ENCODE results near the gene KLK1.

Gene KLK1

GRCh38 chr19:50793558-50794065 is 30.0 kb downstream of the KLK1 start:
- DNase-seq (ENCODE audit: extremely low read depth, insufficient read length) = peak; percentile 46
- TF ChIP-seq, protein P1, sequence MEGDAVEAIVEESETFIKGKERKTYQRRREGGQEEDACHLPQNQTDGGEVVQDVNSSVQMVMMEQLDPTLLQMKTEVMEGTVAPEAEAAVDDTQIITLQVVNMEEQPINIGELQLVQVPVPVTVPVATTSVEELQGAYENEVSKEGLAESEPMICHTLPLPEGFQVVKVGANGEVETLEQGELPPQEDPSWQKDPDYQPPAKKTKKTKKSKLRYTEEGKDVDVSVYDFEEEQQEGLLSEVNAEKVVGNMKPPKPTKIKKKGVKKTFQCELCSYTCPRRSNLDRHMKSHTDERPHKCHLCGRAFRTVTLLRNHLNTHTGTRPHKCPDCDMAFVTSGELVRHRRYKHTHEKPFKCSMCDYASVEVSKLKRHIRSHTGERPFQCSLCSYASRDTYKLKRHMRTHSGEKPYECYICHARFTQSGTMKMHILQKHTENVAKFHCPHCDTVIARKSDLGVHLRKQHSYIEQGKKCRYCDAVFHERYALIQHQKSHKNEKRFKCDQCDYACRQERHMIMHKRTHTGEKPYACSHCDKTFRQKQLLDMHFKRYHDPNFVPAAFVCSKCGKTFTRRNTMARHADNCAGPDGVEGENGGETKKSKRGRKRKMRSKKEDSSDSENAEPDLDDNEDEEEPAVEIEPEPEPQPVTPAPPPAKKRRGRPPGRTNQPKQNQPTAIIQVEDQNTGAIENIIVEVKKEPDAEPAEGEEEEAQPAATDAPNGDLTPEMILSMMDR (IDR thresholded peaks at IDR 0.05; ENCODE audit: insufficient read depth, low read length, poor library complexity, severe bottlenecking) = no peak
- H3K4me3 ChIP-seq (replicated peaks; ENCODE audit: low read depth, low read length) = no peak overlapping the region
- H3K36me3 ChIP-seq (ENCODE audit: control insufficient read depth, insufficient read depth, low read length) = peaks cover 21% of the 10 kb centered on the region
- no peaks in the 10 kb centered on the region for H3K27me3 ChIP-seq (replicated peaks; ENCODE audit: control insufficient read depth, insufficient read depth, low read length)

GRCh38 chr19:50792272-50793250 is 31.0 kb downstream of the KLK1 start:
- H3K36me3 ChIP-seq (ENCODE audit: control insufficient read depth, insufficient read depth, low read length) = peaks cover 10% of the 10 kb centered on the region
- no peak for DNase-seq (ENCODE audit: extremely low read depth, insufficient read length)
- TF ChIP-seq, protein P1 (IDR thresholded peaks at IDR 0.05; ENCODE audit: insufficient read depth, low read length, poor library complexity, severe bottlenecking) = no peak
- H3K27me3 ChIP-seq (replicated peaks; ENCODE audit: control insufficient read depth, insufficient read depth, low read length) = no peaks in the 10 kb centered on the region
- H3K4me3 ChIP-seq (replicated peaks; ENCODE audit: low read depth, low read length) = no peak overlapping the region

- Histone ChIP-seq H3K36me3 (ENCODE audit: control insufficient read depth, insufficient read depth, low read length) (peaks cover 5% of the 10 kb centered on the region), H3K27me3 (replicated peaks; ENCODE audit: control insufficient read depth, insufficient read depth, low read length) (no peaks in the 10 kb centered on the region), H3K4me3 (replicated peaks; ENCODE audit: low read depth, low read length) (no peak overlapping the region)
- TF ChIP-seq, protein P1 (IDR thresholded peaks at IDR 0.05; ENCODE audit: insufficient read depth, low read length, poor library complexity, severe bottlenecking) = no peak
- DNase-seq (ENCODE audit: extremely low read depth, insufficient read length) = peak; percentile 31
These were observed 31.9 kb downstream of the KLK1 start for GRCh38 chr19:50791594-50792271.

DNA sequence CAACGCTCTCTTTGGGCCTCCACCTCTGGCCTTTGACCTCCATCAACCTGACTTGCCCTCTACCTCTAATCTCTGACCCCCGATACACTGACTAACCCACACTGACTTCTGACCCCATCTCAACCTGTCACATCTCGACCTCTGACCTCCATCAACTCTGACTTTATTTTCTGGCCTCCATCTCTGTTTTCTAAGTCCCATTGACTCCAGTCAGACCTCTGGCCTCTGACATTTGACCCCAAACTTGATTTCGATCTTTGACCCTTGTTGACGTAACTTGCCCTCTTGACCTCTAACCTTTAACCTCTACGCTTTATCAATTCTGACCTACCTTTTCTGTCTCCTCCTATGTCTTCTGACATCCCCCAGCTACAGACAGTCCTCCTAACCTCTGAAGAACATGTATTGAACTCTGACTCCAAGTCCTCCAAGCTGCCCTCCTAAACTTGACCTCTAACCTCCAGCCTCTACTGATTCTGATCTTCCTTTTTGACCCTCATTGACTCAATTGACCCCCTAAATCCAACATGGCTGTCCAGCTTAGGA is 32.6 kb downstream of the KLK1 start:
- Histone ChIP-seq H3K4me3 (replicated peaks; ENCODE audit: low read depth, low read length) (no peak overlapping the region), H3K27me3 (replicated peaks; ENCODE audit: control insufficient read depth, insufficient read depth, low read length) (no peaks in the 10 kb centered on the region), H3K36me3 (ENCODE audit: control insufficient read depth, insufficient read depth, low read length) (peaks cover 5% of the 10 kb centered on the region)
- DNase-seq (ENCODE audit: extremely low read depth, insufficient read length) = no peak
- TF ChIP-seq, protein P1 (IDR thresholded peaks at IDR 0.05; ENCODE audit: insufficient read depth, low read length, poor library complexity, severe bottlenecking) = no peak

GRCh38 chr19:50790396-50790795 is 33.2 kb downstream of the KLK1 start, which contains the start of gene ACP4:
Gene ACP4, plus strand, starts transcription at chr19:50790415. Its CDS starts 0 bp downstream, at chr19:50790415.
- no peak for DNase-seq (ENCODE audit: extremely low read depth, insufficient read length)
- peaks cover 1% of the 10 kb centered on the region; the same call in 1 of the 2 replicates for H3K36me3 ChIP-seq (ENCODE audit: control insufficient read depth, insufficient read depth, low read length)
- TF ChIP-seq, protein P1 (IDR thresholded peaks at IDR 0.05; ENCODE audit: insufficient read depth, low read length, poor library complexity, severe bottlenecking) = no peak
- no peak within 1 kb of the TSS for H3K4me3 ChIP-seq (replicated peaks; ENCODE audit: low read depth, low read length)
- H3K27me3 ChIP-seq (replicated peaks; ENCODE audit: control insufficient read depth, insufficient read depth, low read length) = no peaks in the 10 kb centered on the region
